Large intestine (tissue), 3 donors: ENCODE measurements around the gene NCS1. TPM values are rescaled to one million over a fixed set of nuclear protein-coding genes. Genes with fewer than 3 reads are reported as not detected.
A peak's percentile ranks its signal among the peaks of the same experiment; 100 is the strongest.
"Not testable (repeated sequence)": the region's sequence is repeated elsewhere in the genome, so short reads cannot be mapped to it uniquely, and the experiment has no call there.

Experiments
- DNase-seq, 2 donors: peaks; one replicate each; pipeline versions ENCODE4 v3.0.0 to v3.0.0-alpha.2; 2013
- H3K27ac ChIP-seq: one replicate; pipeline ENCODE4 v1.5.1; 2013; ENCODE audit warnings: low read length
- H3K27me3 ChIP-seq: 2 replicates; pipeline ENCODE4 v1.6.1; 2013; ENCODE audit warnings: low read length; ENCODE audit not compliant: control insufficient read depth, insufficient read depth
- H3K36me3 ChIP-seq: 2 replicates; pipeline ENCODE4 v1.6.1; 2013; ENCODE audit warnings: low read length; ENCODE audit not compliant: control insufficient read depth, insufficient read depth
- H3K4me1 ChIP-seq: one replicate; pipeline ENCODE4 v1.6.1; 2013; ENCODE audit warnings: low read length; ENCODE audit not compliant: control insufficient read depth, insufficient read depth
- H3K4me3 ChIP-seq: one replicate; pipeline ENCODE4 v1.5.1; 2013; ENCODE audit warnings: low read length
- H3K9me3 ChIP-seq: one replicate; pipeline ENCODE4 v1.6.1; 2013; ENCODE audit warnings: mild to moderate bottlenecking, low read depth, low read length, moderate library complexity; ENCODE audit not compliant: control insufficient read depth
- WGBS: methylation state at CpG from one replicate; pipeline ENCODE4 v1.1.5; 2013; ENCODE audit warnings: low lambda C conversion rate; ENCODE audit not compliant: insufficient coverage; 5-methylcytosine and 5-hydroxymethylcytosine counted together
- polyA plus RNA-seq: library from polyadenylated mRNA; unstranded; fragments of 120-200 nt; gene quantifications from one replicate; pipeline ENCODE4 v1.2.1, GENCODE V29; 2013

The NCS1 gene
- polyA plus RNA-seq, 1 donor, result 14.7 TPM

DNA sequence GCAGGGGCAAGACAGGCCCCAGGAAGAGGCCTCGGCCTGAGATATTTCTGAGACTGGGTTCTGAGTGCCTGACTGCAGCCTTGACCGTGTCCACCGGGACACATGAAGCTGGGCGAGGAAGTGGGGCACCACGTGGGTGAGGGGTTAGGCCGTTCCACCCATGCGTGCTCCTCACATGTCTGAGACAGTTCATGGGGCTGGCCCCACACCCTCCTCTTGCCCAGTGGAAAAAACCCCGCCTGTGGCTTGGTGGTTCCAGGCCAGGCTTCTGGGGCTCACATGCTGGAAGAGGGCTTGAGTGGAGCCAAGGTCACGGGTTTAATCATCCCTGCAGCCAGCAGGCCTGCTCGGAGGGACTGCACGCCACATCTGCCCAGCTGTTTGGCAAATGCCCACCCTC lies 104.8 kb downstream of the NCS1 start:
- no peak overlapping the region for H3K4me3 ChIP-seq
- WGBS, result no CpG with 5 or more reads among the region's 11 CpGs
- H3K36me3 ChIP-seq, result no peaks in the 10 kb centered on the region
- H3K9me3 ChIP-seq, result no peaks in the 10 kb centered on the region
- H3K4me1 ChIP-seq, result no peaks in the 10 kb centered on the region
- no peak overlapping the region for H3K27ac ChIP-seq
- no peaks in the 10 kb centered on the region for H3K27me3 ChIP-seq
- DNase-seq, result no peak

DNA sequence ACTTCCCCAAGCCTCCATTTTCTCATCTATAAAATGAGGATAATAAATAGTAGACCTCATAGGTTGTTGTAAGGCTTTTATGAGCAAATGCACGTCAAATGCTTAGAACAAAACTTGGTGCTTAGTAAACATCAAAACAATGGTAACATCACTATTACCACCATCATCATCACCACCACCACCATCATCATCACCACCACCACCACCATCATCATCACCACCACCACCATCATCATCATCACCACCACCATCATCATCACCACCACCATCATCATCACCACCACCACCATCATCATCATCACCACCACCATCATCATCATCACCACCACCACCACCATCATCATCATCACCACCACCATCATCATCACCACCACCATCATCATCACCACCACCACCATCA lies 105.3 kb downstream of the NCS1 start:
- not testable (repeated sequence) for DNase-seq, H3K4me3 ChIP-seq, H3K27me3 ChIP-seq, H3K27ac ChIP-seq, H3K36me3 ChIP-seq, H3K9me3 ChIP-seq, H3K4me1 ChIP-seq
- WGBS, result no CpG with 5 or more reads among the region's 1 CpG

DNA sequence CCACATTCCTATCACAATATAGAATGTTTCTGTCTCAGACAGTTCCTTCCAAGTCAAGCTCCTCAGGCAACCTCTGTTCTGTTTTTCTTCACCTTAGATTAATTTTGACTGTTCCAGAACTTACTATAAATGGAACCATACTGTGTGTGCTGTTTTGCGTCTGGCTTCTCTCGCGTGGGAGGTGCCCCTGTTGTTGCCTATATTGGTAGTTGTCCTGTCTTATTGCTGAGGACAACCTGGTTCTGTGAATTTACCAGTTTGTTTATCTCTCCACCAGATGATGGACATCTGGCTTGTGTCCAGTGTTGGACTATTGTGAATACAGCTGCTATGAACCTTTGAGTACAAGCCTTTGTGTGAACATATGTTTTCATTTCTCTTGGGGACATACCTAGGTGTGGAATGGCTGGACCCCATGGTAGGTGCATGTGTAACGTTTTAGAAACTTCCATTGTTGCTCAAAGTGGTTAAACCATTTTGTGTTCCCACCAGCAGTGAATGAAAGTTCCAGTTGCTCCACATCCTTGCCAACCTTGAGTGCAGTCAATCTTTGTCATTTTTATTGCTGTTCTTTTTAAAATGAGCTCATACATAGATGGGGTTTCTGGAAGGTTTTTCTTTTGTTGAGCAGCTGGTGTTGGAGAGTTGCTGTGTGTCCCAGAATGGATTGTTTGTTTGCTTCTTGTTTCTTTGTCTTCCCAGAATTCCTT lies 111.5 kb downstream of the NCS1 start:
- H3K4me3 ChIP-seq, result no peak overlapping the region
- H3K4me1 ChIP-seq, result peaks cover 5% of the 10 kb centered on the region
- 83% methylated on average over 1 of the region's 4 CpGs for WGBS
- peaks cover 18% of the 10 kb centered on the region for H3K27me3 ChIP-seq
- no peak for DNase-seq
- H3K9me3 ChIP-seq, result peaks cover 2% of the 10 kb centered on the region
- peak overlapping the region; percentile 38 for H3K27ac ChIP-seq
- no peaks in the 10 kb centered on the region for H3K36me3 ChIP-seq

DNA sequence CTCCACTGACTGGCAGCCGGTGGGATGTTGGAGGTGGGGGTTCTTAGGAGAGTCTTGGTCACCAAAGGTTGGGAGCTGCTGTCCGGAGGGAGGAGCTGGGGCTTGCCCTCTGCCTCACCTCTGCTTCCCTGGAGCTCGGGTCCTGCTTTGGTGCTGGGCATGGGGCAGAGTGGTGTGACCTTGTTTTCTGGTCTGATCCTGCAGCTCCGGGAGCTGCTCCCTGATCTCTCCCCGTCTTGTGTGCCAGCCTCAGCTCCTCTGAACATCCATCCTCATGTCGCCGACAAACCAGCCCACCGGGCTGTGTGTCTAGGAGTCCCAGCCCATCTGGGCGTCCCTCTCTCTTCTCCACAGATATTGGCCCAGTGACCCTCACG lies 112.0 kb downstream of the NCS1 start:
- H3K9me3 ChIP-seq, result peaks cover 2% of the 10 kb centered on the region
- H3K27me3 ChIP-seq, result peaks cover 24% of the 10 kb centered on the region
- H3K4me3 ChIP-seq, result no peak overlapping the region
- peak overlapping the region; percentile 38 for H3K27ac ChIP-seq
- no peak for DNase-seq
- no CpG with 5 or more reads among the region's 10 CpGs for WGBS
- H3K4me1 ChIP-seq, result peaks cover 9% of the 10 kb centered on the region
- H3K36me3 ChIP-seq, result no peaks in the 10 kb centered on the region

DNA sequence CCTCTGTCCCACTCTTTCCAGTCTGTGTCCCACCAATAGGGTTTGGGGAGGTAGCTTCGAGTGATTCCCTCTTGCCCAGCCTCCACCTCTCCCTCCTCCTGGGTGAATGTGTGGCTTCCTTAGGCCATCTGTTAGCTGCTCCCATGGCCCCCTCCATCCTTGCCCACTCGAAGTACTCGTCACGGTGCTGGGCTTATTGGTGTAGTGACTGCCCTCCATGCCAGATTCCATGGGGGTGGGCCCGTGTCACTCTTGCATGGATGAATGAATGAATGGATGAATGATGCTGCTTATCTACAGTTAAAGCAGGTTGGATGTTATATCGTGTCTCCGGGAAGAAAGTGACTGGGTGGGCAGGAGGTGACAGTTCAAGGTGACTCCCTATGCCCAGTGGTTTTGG lies 112.5 kb downstream of the NCS1 start:
- H3K27ac ChIP-seq, result peak overlapping the region; percentile 38
- DNase-seq, result no peak
- WGBS, result no CpG with 5 or more reads among the region's 7 CpGs
- H3K9me3 ChIP-seq, result peaks cover 2% of the 10 kb centered on the region
- H3K36me3 ChIP-seq, result no peaks in the 10 kb centered on the region
- no peak overlapping the region for H3K4me3 ChIP-seq
- H3K4me1 ChIP-seq, result peaks cover 9% of the 10 kb centered on the region
- peaks cover 25% of the 10 kb centered on the region for H3K27me3 ChIP-seq

DNA sequence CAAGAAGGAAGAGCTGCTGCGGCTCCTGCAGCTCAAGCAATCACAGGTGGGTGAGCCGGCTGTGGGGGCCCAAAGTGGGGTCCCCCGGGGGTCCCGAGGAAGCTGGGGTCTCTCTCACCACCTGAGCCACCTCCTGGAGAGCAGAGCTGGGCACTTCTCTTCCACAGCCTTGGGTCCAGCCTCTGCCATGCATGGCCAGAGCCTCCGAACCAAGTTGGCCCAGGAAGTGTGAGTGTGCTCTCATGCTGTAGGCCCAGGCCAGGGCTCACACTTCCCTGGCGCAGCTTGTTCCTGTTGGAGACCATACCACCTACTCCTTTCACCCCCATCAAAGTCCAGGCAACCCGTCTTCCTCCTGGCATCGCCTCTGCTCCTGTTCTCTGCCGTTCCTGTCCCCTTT lies 113.1 kb downstream of the NCS1 start:
- peaks cover 29% of the 10 kb centered on the region for H3K27me3 ChIP-seq
- no peaks in the 10 kb centered on the region for H3K36me3 ChIP-seq
- no peak for DNase-seq
- WGBS, result no CpG with 5 or more reads among the region's 9 CpGs
- H3K4me3 ChIP-seq, result no peak overlapping the region
- H3K4me1 ChIP-seq, result peaks cover 9% of the 10 kb centered on the region
- H3K27ac ChIP-seq, result no peak overlapping the region
- peaks cover 2% of the 10 kb centered on the region for H3K9me3 ChIP-seq

DNA sequence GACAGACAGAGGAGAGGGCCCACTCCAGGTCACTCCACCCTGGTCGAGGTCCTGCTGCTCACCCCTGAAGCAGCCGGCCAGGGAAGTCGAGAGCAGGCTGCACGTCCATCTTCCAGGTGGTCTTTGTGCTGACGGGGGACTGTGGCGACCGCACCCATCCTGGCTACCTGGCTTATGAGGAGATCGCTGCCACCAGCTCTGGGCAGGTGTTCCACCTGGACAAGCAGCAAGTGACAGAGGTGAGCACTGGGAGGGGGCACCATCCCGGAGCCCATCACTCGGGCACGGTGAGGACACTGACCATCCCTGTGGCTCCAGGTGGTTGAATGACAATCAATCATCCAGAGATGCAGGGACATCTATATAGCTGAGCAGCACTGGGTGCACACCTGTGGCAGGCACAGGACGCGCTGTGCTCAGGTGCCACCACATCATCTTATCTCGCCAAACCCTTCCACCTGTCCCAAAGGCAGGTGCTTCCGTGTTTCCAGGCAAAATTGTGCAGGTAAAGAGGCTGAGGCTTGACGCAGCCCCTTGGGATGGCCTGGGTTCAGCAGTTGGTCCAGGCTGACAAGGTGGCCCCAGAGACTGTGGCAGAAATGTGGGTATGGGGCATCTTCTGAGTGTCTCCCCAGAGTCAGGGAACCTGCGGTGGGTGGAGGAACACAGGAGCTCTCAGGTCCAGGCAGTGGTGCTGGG lies 114.0 kb downstream of the NCS1 start:
- H3K27me3 ChIP-seq, result peaks cover 29% of the 10 kb centered on the region
- DNase-seq, result no peak
- H3K4me1 ChIP-seq, result peaks cover 9% of the 10 kb centered on the region
- WGBS, result no CpG with 5 or more reads among the region's 17 CpGs
- no peaks in the 10 kb centered on the region for H3K36me3 ChIP-seq
- H3K9me3 ChIP-seq, result peaks cover 2% of the 10 kb centered on the region
- no peak overlapping the region for H3K4me3 ChIP-seq
- no peak overlapping the region for H3K27ac ChIP-seq

Other genes with a start within 250 kb of the NCS1 start
- 25.1 TPM for gene FNBP1, start 129.2 kb upstream of the NCS1 start, polyA plus RNA-seq
- 32.3 TPM for gene GPR107, start 118.5 kb upstream of the NCS1 start, polyA plus RNA-seq
- gene HMCN2, start 93.4 kb downstream of the NCS1 start, polyA plus RNA-seq, result 20.0 TPM